GM08714 (cell line): Measurements from ENCODE around the gene PLCB1.

Experiments used
- H3K4me3 ChIP-seq: fragments of 200-500 bp; sonication (Bioruptor generic); 2 replicates; pipeline ENCODE4 v1.5.1; 2014; ENCODE audit warnings: mild to moderate bottlenecking, low read length, inconsistent platforms
- ZNF274 ChIP-seq: IDR thresholded peaks from 2 replicates; pipeline ENCODE4 v1.6.1; 2012; ENCODE audit warnings: mild to moderate bottlenecking, low read depth, low read length

Gene PLCB1

DNA sequence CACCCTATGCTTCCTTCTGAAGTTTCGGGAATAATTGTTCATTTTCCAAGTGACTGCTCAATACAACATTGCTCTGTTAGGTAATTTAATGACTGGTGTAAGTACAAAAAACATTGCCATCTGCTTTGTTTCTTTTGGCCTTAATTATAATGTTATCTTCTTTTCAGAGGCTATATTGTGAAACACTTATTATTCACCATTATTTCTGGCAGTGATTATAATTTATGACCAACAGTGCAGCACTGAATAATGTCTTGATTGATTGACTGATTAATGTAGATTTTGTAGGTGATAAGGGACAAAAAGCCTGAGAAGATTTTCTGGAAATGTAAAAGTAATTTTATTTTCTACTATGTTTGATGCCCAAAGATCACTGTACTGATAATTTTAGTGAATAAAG, 377.7 kb downstream of the PLCB1 start:
- H3K4me3 ChIP-seq = no peak overlapping the region
- no peak for TF ChIP-seq ZNF274

DNA sequence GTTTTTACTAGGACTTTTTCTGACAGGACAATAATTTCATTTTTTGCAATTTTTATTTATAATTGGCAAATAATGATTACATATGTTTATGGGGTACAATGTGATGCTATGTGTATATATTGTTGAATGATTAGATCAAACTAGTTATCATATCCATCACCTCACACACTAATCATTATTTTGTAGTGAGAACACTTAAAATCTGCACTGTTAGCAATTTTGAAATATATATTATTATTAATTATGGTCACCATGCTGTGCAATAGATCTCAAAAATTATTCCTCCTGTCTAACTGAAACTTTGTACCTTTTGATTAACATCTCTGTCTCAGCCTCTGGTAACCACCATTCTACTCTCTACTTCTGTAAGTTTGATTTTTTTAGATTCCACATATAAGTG, 378.7 kb downstream of the PLCB1 start:
- no peak overlapping the region for H3K4me3 ChIP-seq

GRCh38 chr20:8512003-8512402, 379.9 kb downstream of the PLCB1 start:
- no peak overlapping the region for H3K4me3 ChIP-seq
- no peak for TF ChIP-seq ZNF274

More for the DNA sequence above, 378.7 kb downstream of the PLCB1 start:
- TF ChIP-seq ZNF274 = no peak

DNA sequence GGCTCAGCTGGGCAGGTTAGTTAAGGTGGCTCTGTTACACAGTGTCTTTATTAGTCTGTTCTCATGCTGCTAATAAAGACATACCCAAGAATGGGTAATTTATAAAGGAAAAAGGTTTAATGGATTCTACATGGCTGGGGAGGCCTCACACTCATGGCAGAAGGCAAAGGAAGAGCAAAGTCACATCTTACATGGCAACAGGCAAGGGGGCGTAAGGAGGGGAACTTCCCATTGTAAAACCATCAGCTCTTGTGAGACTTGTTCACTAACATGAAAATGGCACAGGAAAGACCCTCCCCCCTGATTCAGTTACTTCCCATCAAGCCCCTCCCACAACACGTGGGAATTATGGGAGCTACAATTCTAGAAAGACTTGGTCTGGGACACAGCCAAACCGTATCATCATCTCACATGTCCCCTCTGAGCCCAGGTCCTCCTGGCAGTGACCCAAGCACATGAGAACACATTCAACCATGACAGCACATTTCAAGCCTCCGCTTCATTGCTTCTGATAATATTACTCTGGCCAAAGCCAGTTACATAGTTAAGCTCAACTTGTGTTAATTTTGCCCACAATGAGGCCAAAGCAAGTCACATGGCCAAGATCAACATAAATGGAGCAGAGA, 383.9 kb downstream of the PLCB1 start:
- H3K4me3 ChIP-seq = no peak overlapping the region
- TF ChIP-seq ZNF274 = no peak

- no peak for TF ChIP-seq ZNF274
- no peak overlapping the region for H3K4me3 ChIP-seq
These were observed 386.8 kb downstream of the PLCB1 start for GRCh38 chr20:8518878-8519277.

GRCh38 chr20:8519887-8520286, 387.8 kb downstream of the PLCB1 start:
- TF ChIP-seq ZNF274 = no peak
- H3K4me3 ChIP-seq = no peak overlapping the region

DNA sequence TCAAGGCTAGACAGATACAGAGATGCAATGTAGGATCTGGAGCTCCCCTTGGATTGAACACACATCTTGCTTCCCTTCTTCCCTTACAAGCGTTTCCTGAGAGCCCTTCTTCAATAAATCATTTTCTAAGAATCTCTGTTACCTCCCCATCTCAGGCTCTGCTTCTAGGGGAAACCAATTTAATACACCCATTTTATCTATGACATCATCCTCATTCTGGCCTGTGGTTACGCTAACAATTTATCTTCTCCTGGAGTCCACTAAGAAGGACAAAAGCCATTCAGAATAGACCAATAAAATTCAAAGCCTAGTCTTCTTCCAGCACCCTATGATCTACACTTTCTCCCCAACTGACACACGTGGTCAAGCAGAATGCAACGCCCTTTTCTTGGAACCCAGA, 390.1 kb downstream of the PLCB1 start:
- no peak overlapping the region for H3K4me3 ChIP-seq
- no peak for TF ChIP-seq ZNF274

DNA sequence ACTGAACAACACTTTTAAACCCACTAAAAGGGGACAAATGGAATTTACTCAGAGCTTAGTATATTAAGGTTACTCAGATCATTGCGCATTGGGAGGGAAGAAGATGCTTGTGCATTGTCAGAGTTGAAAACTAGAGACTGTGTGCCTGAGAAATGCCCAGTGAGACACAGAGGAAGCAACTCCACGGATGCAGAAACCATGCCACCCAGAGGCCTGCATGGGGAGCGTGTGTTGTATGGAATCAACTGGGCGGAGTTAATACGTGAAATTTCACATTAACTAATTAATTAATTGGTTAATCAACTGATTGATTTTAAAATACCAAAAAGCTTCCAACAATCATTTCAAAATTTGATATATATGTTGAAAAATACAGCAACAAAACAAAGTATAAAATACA, 391.6 kb downstream of the PLCB1 start:
- no peak for TF ChIP-seq ZNF274

DNA sequence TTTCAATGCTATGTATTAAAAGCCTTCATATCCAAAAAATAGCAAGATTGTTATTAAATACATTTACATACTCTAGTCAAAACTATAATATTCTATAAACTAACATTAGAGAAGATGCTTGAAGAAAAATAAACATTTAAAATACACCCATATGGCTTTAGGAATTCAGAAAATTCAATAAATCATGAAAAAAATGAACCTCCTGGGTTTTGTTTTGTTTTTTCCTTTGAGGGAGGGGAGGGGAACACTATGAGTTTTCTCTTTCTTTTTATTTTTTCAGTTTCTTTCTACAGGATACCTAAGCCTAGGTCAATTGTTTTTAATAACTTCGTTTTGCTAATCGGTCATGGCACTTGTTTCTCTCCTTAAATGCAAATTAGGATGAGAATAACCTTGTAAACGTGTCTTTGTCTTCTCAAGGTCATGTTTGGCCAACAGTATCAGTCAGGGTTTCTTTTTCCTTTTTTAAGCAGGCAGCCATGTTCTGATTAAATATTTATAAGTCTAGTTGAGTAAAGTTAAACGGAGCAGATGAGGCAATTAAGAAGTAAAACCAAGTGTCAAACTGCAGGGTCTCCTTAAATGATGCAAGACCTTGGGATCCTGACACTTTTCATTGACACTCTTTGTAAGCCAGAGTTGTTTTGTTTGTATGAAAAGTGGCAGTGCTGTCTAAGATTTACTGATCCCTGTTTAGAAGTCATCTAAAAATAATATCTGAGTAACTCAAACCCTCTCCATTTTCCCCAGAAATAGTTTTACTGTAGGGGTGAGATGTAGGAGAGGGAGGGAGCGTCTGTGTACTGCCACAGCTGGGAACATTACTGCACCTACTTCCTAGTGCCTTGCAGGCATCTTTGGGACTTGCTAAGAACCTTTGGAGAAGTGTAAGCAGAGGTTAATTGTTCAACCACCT, 392.3 kb downstream of the PLCB1 start:
- no peak overlapping the region for H3K4me3 ChIP-seq
- TF ChIP-seq ZNF274 = no peak

More for the DNA sequence above, 391.6 kb downstream of the PLCB1 start:
- no peak overlapping the region for H3K4me3 ChIP-seq

DNA sequence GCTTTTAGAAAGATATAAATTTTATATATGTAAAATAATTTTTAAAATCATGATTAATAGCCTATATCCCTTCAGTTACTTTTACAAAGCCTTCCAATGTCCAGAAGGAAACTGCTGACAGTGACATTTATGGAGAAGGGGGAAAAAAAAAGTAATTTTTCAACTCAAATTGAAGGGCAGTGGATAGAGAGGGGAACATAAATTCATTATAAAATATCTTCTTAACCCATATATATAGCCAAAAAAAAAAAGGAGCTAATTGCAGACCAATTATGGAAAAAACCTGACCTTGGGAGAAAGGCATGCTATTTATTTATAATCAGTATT, 392.9 kb downstream of the PLCB1 start:
- H3K4me3 ChIP-seq = no peak overlapping the region

DNA sequence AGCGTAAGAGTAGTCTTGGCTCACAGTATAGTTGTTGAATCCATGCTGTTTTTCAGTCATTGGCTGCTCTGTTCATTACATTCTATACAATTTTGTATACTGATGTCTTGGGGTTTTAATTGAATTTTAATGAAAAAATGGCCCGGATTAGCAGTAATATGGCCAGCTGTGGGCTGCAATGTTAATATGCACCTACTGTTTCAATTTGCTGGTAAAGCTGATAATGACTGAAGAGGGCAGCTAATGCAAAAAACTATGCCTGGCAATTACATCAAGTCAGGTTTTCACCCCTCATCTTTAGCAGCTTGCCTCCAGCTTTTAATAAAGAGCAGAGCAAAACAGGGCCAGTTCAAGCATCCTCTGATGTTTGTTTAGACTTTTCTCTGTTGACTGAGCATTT, 394.5 kb downstream of the PLCB1 start:
- H3K4me3 ChIP-seq = no peak overlapping the region
- no peak for TF ChIP-seq ZNF274

More for the DNA sequence above, 392.9 kb downstream of the PLCB1 start:
- no peak for TF ChIP-seq ZNF274

DNA sequence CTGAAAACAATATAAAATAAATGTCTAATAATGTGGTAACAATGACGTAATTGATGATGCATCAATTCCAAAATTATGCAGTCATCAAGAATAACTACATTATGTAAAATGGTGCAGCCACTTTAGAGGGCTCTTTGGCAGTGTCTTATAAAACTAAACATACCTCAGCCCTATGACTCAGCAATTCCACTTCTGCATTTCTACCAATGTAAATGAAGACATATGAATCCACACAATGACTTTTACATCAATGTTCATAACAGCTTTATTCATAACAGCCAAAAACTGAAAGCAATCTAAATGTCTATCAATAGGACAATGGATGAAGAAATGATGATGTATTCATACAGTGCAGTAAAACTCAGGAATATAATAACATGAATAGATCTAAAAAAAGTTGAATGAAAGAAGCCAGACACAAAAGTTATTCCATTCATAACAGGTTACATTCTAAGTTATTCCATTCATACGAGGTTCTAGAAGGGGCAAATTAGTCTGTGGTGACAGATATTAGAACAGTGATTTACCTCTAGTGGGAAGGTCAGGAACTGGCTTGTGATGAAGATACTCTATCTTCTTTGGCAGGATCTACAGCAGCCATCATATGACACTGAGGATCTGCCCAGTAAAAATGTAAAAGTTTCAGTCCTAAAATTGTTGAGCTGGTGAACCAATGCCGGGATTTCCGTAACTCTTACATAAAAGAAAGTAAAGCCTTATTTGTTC, 396.1 kb downstream of the PLCB1 start:
- TF ChIP-seq ZNF274 = no peak
- H3K4me3 ChIP-seq = no peak overlapping the region

DNA sequence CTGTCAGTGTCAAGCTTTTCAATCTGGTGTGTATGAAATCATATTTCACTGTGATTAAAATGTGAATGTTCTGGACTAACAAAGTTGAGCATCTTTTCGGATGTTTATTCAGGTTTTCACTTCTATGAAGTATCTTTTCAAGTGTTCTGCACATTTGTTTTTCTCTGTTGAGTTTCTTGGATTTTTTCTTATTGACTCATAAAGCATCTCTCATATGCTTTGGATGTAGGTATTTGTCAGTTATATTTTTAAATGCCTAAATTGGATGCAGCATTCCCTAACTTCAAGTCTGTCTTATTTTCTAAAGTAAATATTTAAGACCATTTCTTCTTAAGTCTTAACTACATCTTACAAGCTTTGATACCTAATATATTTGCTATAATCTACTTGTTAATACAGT, 398.0 kb downstream of the PLCB1 start:
- no peak overlapping the region for H3K4me3 ChIP-seq
- no peak for TF ChIP-seq ZNF274

DNA sequence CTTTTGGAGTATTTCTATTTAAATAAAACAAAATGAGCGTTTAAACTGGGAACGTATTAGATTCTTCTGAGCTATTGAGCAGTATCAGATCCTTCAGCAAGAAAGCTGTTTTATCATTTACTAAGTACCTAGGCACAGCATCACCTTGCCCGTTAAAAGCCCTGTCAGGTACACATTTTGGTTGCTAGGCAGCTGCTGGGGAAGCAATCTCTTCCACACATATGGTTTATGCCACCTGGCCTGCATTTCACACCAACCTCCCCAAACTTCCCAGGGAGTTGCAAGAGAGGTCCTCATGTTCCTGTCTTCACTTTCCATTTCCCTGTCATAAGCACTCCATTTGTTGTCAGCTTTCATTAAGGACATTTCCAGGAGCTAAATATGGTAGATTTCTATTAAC, 400.1 kb downstream of the PLCB1 start:
- H3K4me3 ChIP-seq = no peak overlapping the region
- no peak for TF ChIP-seq ZNF274
